ENCODE data around the gene PREP.

DNA sequence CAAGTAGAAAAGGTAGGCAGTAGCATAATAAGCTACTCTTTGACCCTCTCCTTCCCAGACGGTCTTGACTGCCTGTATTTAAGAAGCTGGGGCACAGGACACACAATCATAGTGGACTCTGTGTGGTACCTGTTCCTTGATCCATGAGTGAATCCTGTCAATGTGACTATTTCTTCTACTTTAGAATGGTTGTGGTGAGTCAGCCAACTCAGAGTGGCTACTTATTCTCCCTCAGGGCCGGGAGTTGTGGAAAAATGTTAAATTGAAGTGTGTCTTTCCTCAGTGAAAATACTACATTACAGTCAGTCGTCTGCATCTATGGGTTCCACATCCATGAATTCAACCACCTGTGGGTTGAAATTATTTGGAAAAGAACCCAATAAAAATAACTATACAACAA is 30.8 kb upstream of the PREP start:
- TF ChIP-seq CTCF (IDR thresholded peaks at IDR 0.05) (no peak), POLR2A (IDR thresholded peaks at IDR 0.05) (no peak)
